Keratinocyte (primary cell): ENCODE results near the gene MGMT. TPM values are rescaled to one million over a fixed set of nuclear protein-coding genes. Genes with fewer than 3 reads are reported as not detected.

Experiments used
- DNase-seq: peaks from one replicate; pipeline ENCODE4 v3.0.0-alpha.2; 2011; ENCODE audit warnings: low read depth, missing footprints, low spot score
- FAIRE-seq: peaks from 2 replicates; lab custom pipeline; 2011; peaks lifted over from hg19 to GRCh38; lab: Jason Lieb, UNC
- H2AFZ ChIP-seq: 2 replicates; pipeline ENCODE4 v1.6.0; 2012; ENCODE audit warnings: low read length, control low read depth, inconsistent platforms; ENCODE audit not compliant: control insufficient read depth
- H3K27ac ChIP-seq: 2 replicates; pipeline ENCODE4 v1.5.1; 2011; ENCODE audit warnings: low read length; ENCODE audit not compliant: control insufficient read depth, insufficient read depth
- H3K27me3 ChIP-seq: 3 replicates; pipeline ENCODE4 v1.6.0; 2011; ENCODE audit warnings: low read length; ENCODE audit not compliant: control insufficient read depth, insufficient read depth; ENCODE audit errors: extremely low read depth
- H3K36me3 ChIP-seq, 2 experiments: 2 replicates in 1 of 2; 3 replicates in 1 of 2; pipeline ENCODE4 v1.5.1; 2011; ENCODE audit warnings: low read length in 2 of 2, mild to moderate bottlenecking in 1 of 2; ENCODE audit not compliant: control insufficient read depth in 2 of 2, insufficient read depth in 2 of 2; ENCODE audit errors: extremely low read depth in 1 of 2
- H3K4me1 ChIP-seq: 3 replicates; pipeline ENCODE4 v1.5.1; 2011; ENCODE audit warnings: low read length; ENCODE audit not compliant: control insufficient read depth, insufficient read depth; ENCODE audit errors: extremely low read depth
- H3K4me2 ChIP-seq: 3 replicates; pipeline ENCODE4 v1.6.0; 2011; ENCODE audit warnings: low read depth, low read length; ENCODE audit not compliant: control insufficient read depth, insufficient read depth; ENCODE audit errors: extremely low read depth
- H3K4me3 ChIP-seq, 3 experiments: fragments of 200-600 bp in 1 of 3; sonication (generic) in 1 of 3; 2 replicates in 2 of 3; 3 replicates in 1 of 3; pipeline ENCODE4 v1.5.1; 2011 to 2016; ENCODE audit warnings: low read length in 3 of 3, mild to moderate bottlenecking in 3 of 3, control low read depth in 2 of 3, inconsistent platforms in 1 of 3, low read depth in 1 of 3, mixed read lengths in 1 of 3, mixed run types in 1 of 3, moderate library complexity in 1 of 3; ENCODE audit not compliant: control insufficient read depth in 2 of 3, insufficient read depth in 2 of 3; ENCODE audit errors: extremely low read depth in 1 of 3
- H3K79me2 ChIP-seq: 2 replicates; pipeline ENCODE4 v1.6.0; 2012; ENCODE audit warnings: low read length; ENCODE audit not compliant: control insufficient read depth, insufficient read depth
- H3K9ac ChIP-seq: 3 replicates; pipeline ENCODE4 v1.6.0; 2011; ENCODE audit warnings: low read length; ENCODE audit not compliant: control insufficient read depth, insufficient read depth; ENCODE audit errors: extremely low read depth
- H3K9me1 ChIP-seq: 3 replicates; pipeline ENCODE4 v1.6.0; 2011; ENCODE audit warnings: low read length; ENCODE audit not compliant: control insufficient read depth, insufficient read depth; ENCODE audit errors: extremely low read depth
- H3K9me3 ChIP-seq: 2 replicates; pipeline ENCODE4 v1.5.1; 2012; ENCODE audit warnings: low read depth, low read length; ENCODE audit not compliant: control insufficient read depth
- H4K20me1 ChIP-seq: 3 replicates; pipeline ENCODE4 v1.6.0; 2011; ENCODE audit warnings: low read length; ENCODE audit not compliant: control insufficient read depth, insufficient read depth; ENCODE audit errors: extremely low read depth
- CTCF ChIP-seq, 3 experiments: IDR thresholded peaks in 1 of 3; conservative IDR thresholded peaks in 1 of 3; optimal IDR thresholded peaks in 1 of 3; 2 replicates in 2 of 3; 3 replicates in 1 of 3; pipeline versions ENCODE3 to v1.5.1; 2011; ENCODE audit warnings: low read length in 3 of 3, mild to moderate bottlenecking in 3 of 3, moderate library complexity in 2 of 3, control low read depth in 1 of 3, inconsistent platforms in 1 of 3; ENCODE audit not compliant: insufficient read depth in 2 of 3; ENCODE audit errors: extremely low read depth in 1 of 3
- EZH2 ChIP-seq: IDR thresholded peaks from one replicate; pipeline ENCODE4 v1.6.1; 2012; ENCODE audit warnings: inconsistent platforms, mild to moderate bottlenecking, low read length, moderate library complexity
- dilution Hi-C: fragments of 300-500 bp; cut with MboI; formaldehyde crosslinking; loops from one replicate; pipeline ENCODE4 v1.7.0; 2020; ENCODE audit warnings: low sequenced_read_pairs; ENCODE audit not compliant: extremely low pct_ligation_motif_present
- polyA plus RNA-seq, 5 experiments: library from polyadenylated mRNA; depleted of rRNA in 3 of 5; stranded (reverse) in 3 of 5; stranded (forward) in 1 of 5; unstranded in 1 of 5; fragments of >200 nt; gene quantifications; 1 replicate in 1 of 5; 2 replicates in 3 of 5; 3 replicates in 1 of 5; pipeline versions ENCODE4 v1.2.1 to v1.2.3, GENCODE V29; 2011 to 2012; ENCODE audit warnings: missing spikeins in 2 of 5, low read depth in 1 of 5, low replicate concordance in 1 of 5

MGMT gene
- polyA plus RNA-seq, 1 donor (not counting 4 experiments of a cell fraction or from before 2014, with no cell fraction given): 15.2 TPM

GRCh38 chr10:129808092-129808983 is 341.3 kb downstream of the MGMT start:
- no peak overlapping the region for H3K4me3 ChIP-seq
- peaks cover 9% of the 10 kb centered on the region for H3K9me3 ChIP-seq
- H4K20me1 ChIP-seq: no peaks in the 10 kb centered on the region
- no peaks in the 10 kb centered on the region for H3K27me3 ChIP-seq
- no peak overlapping the region for H3K9ac ChIP-seq
- H2AFZ ChIP-seq: no peak overlapping the region
- H3K9me1 ChIP-seq: no peaks in the 10 kb centered on the region
- dilution Hi-C loops: no loop called here
- no peak overlapping the region for H3K4me2 ChIP-seq
- H3K4me1 ChIP-seq: no peaks in the 10 kb centered on the region
- TF ChIP-seq EZH2: no peak
- TF ChIP-seq CTCF (optimal IDR thresholded peaks at IDR 0.05 in 1 of 3, IDR thresholded peaks at IDR 0.05 in 1 of 3, conservative IDR thresholded peaks at IDR 0.05 in 1 of 3; ENCODE audit: extremely low read depth in 1 of 3, insufficient read depth in 2 of 3, low read length in 3 of 3): no peak
- no peaks in the 10 kb centered on the region for H3K36me3 ChIP-seq
- no peak overlapping the region for H3K27ac ChIP-seq
- no peak for FAIRE-seq
- no peak for DNase-seq
- no peaks in the 10 kb centered on the region for H3K79me2 ChIP-seq

- DNase-seq (no peak), FAIRE-seq (no peak)
- H3K36me3 ChIP-seq: no peaks in the 10 kb centered on the region
- H4K20me1 ChIP-seq: no peaks in the 10 kb centered on the region
- peaks cover 9% of the 10 kb centered on the region for H3K9me3 ChIP-seq
- TF ChIP-seq CTCF (optimal IDR thresholded peaks at IDR 0.05 in 1 of 3, IDR thresholded peaks at IDR 0.05 in 1 of 3, conservative IDR thresholded peaks at IDR 0.05 in 1 of 3; ENCODE audit: extremely low read depth in 1 of 3, insufficient read depth in 2 of 3, low read length in 3 of 3): no peak
- no peak for TF ChIP-seq EZH2
- H3K9me1 ChIP-seq: no peaks in the 10 kb centered on the region
- H3K27ac ChIP-seq: no peak overlapping the region
- no peak overlapping the region for H2AFZ ChIP-seq
- no peak overlapping the region for H3K9ac ChIP-seq
- no peaks in the 10 kb centered on the region for H3K27me3 ChIP-seq
- no peak overlapping the region for H3K4me2 ChIP-seq
- H3K4me1 ChIP-seq: no peaks in the 10 kb centered on the region
- dilution Hi-C loops: no loop called here
- no peaks in the 10 kb centered on the region for H3K79me2 ChIP-seq
- H3K4me3 ChIP-seq: no peak overlapping the region
Observed at GRCh38 chr10:129809431-129809830, 342.4 kb downstream of the MGMT start.
